Measurements from ENCODE around the gene AIFM3. TPM values are rescaled to one million over a fixed set of nuclear protein-coding genes. Genes with fewer than 3 reads are reported as not detected.
"Not testable (repeated sequence)": the region's sequence is repeated elsewhere in the genome, so short reads cannot be mapped to it uniquely, and the experiment has no call there.

The AIFM3 gene
- under 1 TPM; 0.68 to 0.87 (median 0.79) TPM for polyA plus RNA-seq

DNA sequence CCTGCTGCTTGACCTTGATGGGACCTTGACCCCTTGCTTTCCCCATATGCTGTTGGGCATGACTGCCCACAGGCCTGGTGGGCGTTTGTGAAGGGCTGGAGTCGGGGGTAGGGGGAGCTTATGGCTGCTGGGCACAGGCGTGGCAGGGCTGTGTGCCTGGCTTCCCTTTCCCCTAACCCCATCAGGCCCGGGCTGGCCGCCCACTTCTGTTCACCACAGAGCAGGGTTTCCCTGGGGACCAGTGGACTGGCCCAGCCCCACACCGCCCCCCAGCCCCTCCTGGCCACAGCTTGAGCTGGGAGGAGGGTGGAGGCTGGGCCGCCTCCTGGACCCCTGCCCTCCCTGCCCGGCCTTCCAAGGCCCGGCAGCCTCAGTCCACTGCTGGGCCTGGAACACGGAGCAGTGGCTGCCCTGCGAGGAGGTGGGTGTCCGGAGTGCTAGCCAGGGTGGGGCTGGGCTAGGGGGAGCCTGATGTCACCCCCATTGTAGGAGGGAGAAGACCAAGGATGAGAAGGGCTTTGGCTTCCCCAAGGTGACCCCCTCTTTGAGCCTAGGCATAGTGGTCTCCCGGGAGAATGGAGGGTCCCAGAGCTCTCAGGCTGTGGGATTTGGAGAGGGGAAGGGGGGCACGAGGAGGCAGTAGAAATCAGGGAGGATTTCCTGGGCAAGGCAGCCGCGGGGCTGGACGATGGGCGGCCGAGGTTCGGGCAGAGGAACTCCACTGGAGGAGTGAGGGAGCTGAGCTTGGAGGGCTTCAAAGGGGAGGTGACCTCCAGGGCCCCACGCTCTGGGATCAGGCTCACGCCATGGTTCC is at the start of gene AIFM3:
Gene AIFM3, plus strand, starts transcription at position 373 of the 814 bp plus-strand sequence. CDS start 690 bp downstream, outside the sequence.
- WGBS, 3 donors: 58 to 74% (median 63%) methylated on average over 21 to 22 of the region's 22 CpGs
- no peak within 1 kb of the TSS for H3K27ac ChIP-seq (ENCODE audit: low read depth, low read length)

- H3K27ac ChIP-seq (ENCODE audit: low read depth, low read length): no peak overlapping the region
- 1 to 3% (median 2%) methylated on average over 18 to 19 of the region's 19 CpGs for WGBS, 3 donors
Observed at GRCh38 chr22:20918663-20919218, 48.3 kb upstream of the AIFM3 start.

DNA sequence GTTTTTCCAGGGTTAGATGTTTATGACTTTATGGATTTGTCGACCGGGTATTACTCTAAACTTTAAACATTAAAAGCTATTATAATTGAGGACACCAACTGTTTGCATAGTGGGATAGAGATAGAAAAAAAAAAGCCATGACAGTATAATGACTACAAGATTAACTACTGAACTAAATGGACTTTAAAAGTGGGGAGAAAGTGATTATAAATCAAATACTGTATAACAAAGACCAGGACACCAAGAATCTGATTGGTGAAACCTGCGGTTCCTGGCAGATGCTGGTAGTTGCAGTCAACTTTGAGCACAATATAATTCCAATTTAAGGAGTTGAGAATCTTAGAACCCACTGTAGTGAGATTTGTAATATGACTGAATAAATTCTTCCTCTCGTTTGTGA is 47.3 kb upstream of the AIFM3 start:
- no peak overlapping the region for H3K27ac ChIP-seq (ENCODE audit: low read depth, low read length)
- 7 to 22% (median 15%) methylated on average over 4 of the region's 4 CpGs for WGBS, 3 donors

GRCh38 chr22:20920881-20921203 is 46.2 kb upstream of the AIFM3 start:
- WGBS, 3 donors: 49 to 71% (median 68%) methylated on average over 3 of the region's 3 CpGs
- H3K27ac ChIP-seq (ENCODE audit: low read depth, low read length): no peak overlapping the region

GRCh38 chr22:20922141-20922751 is 44.8 kb upstream of the AIFM3 start:
- WGBS, 3 donors: 69 to 87% (median 83%) methylated on average over 3 of the region's 3 CpGs
- no peak overlapping the region for H3K27ac ChIP-seq (ENCODE audit: low read depth, low read length)

- WGBS, 3 donors: 90 to 96% (median 90%) methylated on average over 2 of the region's 2 CpGs
- no peak overlapping the region for H3K27ac ChIP-seq (ENCODE audit: low read depth, low read length)
Observed at GRCh38 chr22:20926243-20926642, 40.8 kb upstream of the AIFM3 start.

GRCh38 chr22:20927940-20928572 is 39.0 kb upstream of the AIFM3 start:
- WGBS, 3 donors: 88 to 95% (median 92%) methylated on average over 4 of the region's 4 CpGs
- H3K27ac ChIP-seq (ENCODE audit: low read depth, low read length): no peak overlapping the region

DNA sequence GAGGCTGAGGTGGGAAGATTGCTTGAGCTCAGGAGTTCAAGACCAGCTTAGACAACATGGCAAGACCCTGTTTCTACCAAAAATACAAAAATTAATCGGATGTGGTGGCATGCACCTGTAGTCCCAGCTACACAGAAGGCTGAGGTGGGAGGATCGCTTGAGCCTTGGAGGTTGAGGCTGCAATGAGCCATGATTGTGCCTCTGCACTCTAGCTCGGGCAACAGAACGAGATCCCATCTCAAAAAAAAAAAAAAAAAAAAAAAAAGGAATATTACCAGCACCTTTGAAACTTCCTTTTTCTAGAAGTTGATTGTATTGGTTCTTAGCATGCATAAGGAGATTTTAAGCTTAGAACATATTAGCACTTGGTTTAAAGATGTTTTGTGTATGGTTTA is 38.5 kb upstream of the AIFM3 start:
- 89 to 95% (median 92%) methylated on average over 4 of the region's 4 CpGs for WGBS, 3 donors
- H3K27ac ChIP-seq (ENCODE audit: low read depth, low read length): no peak overlapping the region

- WGBS, 3 donors: 89 to 94% (median 93%) methylated on average over 1 of the region's 1 CpG
- H3K27ac ChIP-seq (ENCODE audit: low read depth, low read length): no peak overlapping the region
Observed at GRCh38 chr22:20930004-20930403, 37.1 kb upstream of the AIFM3 start.

GRCh38 chr22:20930435-20930834 is 36.6 kb upstream of the AIFM3 start:
- not testable (repeated sequence) for H3K27ac ChIP-seq (ENCODE audit: low read depth, low read length)
- 95 to 97% (median 97%) methylated on average over 12 of the region's 12 CpGs for WGBS, 3 donors

DNA sequence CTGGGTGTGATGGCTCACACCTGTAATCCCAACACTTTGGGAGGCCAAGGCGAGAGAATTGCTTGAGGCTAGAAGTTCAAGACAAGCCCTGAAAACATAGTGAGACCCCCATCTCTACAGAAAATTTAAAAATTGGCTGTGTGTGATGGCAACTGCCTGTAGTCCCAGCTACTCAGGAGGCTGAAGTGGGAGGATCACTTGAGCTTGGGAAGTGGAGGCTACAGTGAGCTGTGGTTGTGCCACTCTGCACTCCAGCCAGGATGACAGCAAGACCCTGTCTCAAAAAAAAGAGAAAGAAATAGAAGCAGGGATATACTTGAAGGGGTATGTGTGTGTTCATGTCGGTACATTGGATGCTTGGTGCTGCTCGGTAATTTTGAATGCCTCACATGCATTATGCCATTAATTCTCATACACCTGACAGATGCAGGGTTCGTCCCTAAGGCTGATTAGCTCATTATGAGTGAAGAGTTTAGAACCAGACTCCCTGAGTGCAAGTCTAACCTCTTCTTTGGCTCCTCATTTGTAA is 35.9 kb upstream of the AIFM3 start:
- WGBS, 3 donors: 93 to 97% (median 95%) methylated on average over 4 of the region's 4 CpGs
- H3K27ac ChIP-seq (ENCODE audit: low read depth, low read length): no peak overlapping the region

GRCh38 chr22:20933910-20934309 is 33.1 kb upstream of the AIFM3 start:
- H3K27ac ChIP-seq (ENCODE audit: low read depth, low read length): no peak overlapping the region
- WGBS, 3 donors: 93 to 95% (median 94%) methylated on average over 7 of the region's 7 CpGs

GRCh38 chr22:20935049-20935448 is 32.0 kb upstream of the AIFM3 start:
- 90 to 94% (median 93%) methylated on average over 9 of the region's 9 CpGs for WGBS, 3 donors
- H3K27ac ChIP-seq (ENCODE audit: low read depth, low read length): not testable (repeated sequence)

- WGBS, 3 donors: 86 to 94% (median 86%) methylated on average over 11 of the region's 11 CpGs
- not testable (repeated sequence) for H3K27ac ChIP-seq (ENCODE audit: low read depth, low read length)
Observed at GRCh38 chr22:20935780-20936539, 31.1 kb upstream of the AIFM3 start.

DNA sequence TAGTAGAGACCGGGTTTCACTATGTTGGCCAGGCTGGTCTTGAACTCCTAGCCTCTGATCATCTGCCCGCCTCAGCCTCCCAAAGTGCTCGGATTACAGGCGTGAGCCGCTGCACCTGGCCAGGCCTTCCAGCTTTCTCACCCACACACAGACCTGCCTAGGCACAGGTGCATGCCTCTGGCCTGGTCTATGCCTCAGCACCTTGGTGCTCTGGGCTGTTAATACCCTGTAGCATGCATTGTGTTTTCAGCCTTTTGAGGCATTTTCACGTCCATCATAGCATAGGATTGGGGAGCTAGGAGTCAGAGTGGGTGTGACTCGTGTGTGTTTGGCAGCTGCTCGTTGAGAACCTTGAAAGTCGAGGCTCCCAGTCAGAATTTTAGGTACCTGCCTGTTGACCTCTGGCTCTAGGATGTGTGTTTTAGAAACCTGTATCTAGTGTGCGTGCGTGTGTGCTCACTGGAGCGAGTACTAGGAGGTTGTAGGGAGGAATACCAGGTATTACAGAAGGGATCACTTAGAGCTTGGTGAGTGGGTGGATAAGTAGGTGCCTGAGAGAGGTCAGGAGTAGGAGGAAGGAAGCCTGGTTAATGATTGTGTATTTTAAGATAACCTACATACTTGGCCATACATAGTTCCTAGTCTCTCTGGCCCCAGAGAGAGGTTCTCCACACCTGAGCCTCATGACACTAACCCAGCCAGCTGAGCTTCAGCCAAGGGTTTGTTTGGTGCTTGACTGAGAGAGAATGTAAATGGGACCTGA is 29.8 kb upstream of the AIFM3 start:
- 43 to 78% (median 69%) methylated on average over 12 of the region's 12 CpGs for WGBS, 3 donors
- H3K27ac ChIP-seq (ENCODE audit: low read depth, low read length): no peak overlapping the region

DNA sequence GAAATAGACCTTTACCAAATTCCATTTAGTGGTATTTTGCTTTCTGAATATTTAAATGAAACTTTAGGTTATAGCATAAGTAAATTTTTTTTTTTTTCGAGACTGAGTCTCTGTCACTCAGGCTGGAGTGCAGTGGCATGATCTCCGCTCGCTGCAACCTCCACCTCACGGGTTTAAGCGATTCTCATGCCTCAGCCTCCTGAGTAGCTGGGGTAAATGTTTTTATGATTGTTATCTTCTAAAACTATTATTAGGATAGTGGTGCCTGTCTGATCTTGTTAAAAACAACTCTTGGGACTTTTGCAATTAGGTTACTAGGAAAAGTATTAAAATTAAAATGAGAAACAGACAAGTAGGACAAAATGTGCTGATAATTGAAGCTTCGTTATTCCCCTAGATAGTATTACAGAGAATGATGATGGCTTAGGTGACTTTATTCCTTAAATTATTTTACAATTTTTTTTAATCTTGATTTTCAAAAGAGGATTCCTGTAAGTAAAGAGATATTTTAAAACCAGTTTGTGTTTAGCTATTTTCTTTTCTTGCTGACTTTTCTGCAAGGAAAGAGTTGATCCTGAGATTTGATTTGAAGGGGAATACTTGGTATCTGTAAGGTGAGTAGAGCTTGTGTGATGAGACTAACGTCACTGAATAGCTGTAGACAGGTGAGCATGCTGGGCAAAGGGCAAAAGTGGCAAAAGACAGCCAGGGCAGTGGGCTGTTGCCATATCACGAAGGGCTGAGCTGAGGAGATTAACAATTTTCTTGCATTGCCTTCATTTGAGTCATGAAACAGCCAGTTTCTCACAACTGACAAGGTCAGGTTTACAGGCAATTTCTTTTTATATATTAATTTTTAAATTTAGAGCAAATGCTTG is 29.0 kb upstream of the AIFM3 start:
- H3K27ac ChIP-seq (ENCODE audit: low read depth, low read length): no peak overlapping the region
- 58 to 90% (median 87%) methylated on average over 8 of the region's 8 CpGs for WGBS, 3 donors
